Right lobe of liver (tissue), 4 donors: Measurements from ENCODE around the gene PRDM12.

Experiments used
- POLR2A ChIP-seq: fragments of 450-650 bp; IDR thresholded peaks from one replicate; pipeline ENCODE4 v1.6.1; 2017; ENCODE audit warnings: antibody characterized with exemption, mild to moderate bottlenecking
- TF ChIP-seq, protein P1 (sequence below), 4 donors: fragments of 200-600 bp in 3 of 4; fragments of 450-650 bp in 1 of 4; IDR thresholded peaks; one replicate each; pipeline versions ENCODE4 v1.5.1 to v1.8.0; 2016 to 2022; ENCODE audit warnings: antibody characterized with exemption in 4 of 4, mild to moderate bottlenecking in 2 of 4
- donor health status: DM: no; HTN: no; CAD: no.
- donor health status: DM: no; HTN: no; CAD: no.
- donor health status: DM: no; HTN: yes; CAD: no.

DNA sequence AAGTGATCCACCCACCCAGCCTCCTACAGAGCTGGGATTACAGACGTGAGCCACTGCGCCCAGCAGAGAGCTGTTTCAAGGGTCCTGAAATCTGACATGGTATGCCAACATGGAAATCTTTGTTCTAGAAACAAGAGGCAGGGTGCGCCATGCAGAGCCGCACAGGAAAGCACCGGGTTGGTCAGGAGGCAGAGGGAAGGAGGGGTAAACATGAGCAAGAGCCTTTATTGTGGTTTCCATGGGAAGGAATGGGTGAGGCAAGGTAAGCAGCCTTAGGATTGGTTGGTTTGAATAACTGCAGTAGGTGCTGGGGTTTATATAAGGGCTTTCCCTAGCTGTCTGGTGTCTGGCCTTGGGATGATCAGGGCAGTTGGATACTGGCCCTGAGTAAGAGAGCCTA lies 23.7 kb downstream of the PRDM12 start:
- TF ChIP-seq, protein P1, sequence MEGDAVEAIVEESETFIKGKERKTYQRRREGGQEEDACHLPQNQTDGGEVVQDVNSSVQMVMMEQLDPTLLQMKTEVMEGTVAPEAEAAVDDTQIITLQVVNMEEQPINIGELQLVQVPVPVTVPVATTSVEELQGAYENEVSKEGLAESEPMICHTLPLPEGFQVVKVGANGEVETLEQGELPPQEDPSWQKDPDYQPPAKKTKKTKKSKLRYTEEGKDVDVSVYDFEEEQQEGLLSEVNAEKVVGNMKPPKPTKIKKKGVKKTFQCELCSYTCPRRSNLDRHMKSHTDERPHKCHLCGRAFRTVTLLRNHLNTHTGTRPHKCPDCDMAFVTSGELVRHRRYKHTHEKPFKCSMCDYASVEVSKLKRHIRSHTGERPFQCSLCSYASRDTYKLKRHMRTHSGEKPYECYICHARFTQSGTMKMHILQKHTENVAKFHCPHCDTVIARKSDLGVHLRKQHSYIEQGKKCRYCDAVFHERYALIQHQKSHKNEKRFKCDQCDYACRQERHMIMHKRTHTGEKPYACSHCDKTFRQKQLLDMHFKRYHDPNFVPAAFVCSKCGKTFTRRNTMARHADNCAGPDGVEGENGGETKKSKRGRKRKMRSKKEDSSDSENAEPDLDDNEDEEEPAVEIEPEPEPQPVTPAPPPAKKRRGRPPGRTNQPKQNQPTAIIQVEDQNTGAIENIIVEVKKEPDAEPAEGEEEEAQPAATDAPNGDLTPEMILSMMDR (IDR thresholded peaks at IDR 0.05): no peak
- TF ChIP-seq POLR2A: no peak
